GM21360 (cell line): ENCODE measurements around the gene OR5A1.

Source experiments
- ATAC-seq: cut with Tn5 transposase; IDR thresholded peaks from one replicate; pipeline ENCODE4 v1.9.1; 2021; ENCODE audit warnings: mild to moderate bottlenecking, moderate library complexity; ENCODE audit not compliant: unreplicated experiment

Gene OR5A1

GRCh38 chr11:59475176-59475575 is 38.9 kb downstream of the OR5A1 start:
- ATAC-seq: no peak

GRCh38 chr11:59479906-59480305 is 43.6 kb downstream of the OR5A1 start:
- no peak for ATAC-seq

GRCh38 chr11:59480359-59480758 is 44.1 kb downstream of the OR5A1 start:
- ATAC-seq: no peak
